NCI-H748 (cell line): Measurements from ENCODE around the gene RHOT2.

ENCODE experiments used
- DNase-seq: peaks from one replicate; lab custom pipeline; 2025; ENCODE audit not compliant: unreplicated experiment; lab: John Stamatoyannopoulos, UW

The RHOT2 gene

DNA sequence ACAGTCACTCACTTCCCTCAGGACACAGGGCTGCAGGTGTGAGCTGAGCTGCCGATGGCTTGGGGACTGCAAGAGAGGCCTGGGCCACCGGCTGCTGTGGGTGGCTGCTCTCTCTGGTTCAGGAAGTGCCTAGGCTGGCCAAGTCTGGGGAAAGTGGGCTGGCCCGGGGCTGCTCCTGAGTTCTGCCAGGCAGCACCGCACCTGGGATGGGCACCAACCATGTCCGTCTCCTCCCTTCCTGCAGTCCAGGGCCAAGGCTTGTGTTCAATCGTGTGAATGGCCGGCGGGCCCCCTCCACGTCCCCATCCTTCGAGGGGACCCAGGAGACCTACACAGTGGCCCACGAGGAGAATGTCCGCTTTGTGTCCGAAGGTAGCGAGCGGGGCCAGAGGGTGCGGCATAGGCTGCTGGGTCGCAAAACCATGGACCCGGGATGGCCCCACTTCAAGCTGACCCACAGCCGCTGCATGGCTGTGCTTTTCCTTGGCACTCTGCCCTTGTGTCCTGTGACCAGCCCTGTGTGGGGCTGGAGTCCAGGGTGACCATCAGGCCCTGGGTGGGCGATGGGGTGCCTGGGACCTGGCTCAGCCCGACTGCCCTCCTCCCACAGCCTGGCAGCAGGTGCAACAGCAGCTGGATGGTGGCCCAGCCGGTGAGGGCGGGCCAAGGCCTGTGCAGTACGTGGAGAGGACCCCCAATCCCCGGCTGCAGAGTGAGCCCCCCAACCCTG, 20.6 kb upstream of the RHOT2 start:
- DNase-seq, result no peak

DNA sequence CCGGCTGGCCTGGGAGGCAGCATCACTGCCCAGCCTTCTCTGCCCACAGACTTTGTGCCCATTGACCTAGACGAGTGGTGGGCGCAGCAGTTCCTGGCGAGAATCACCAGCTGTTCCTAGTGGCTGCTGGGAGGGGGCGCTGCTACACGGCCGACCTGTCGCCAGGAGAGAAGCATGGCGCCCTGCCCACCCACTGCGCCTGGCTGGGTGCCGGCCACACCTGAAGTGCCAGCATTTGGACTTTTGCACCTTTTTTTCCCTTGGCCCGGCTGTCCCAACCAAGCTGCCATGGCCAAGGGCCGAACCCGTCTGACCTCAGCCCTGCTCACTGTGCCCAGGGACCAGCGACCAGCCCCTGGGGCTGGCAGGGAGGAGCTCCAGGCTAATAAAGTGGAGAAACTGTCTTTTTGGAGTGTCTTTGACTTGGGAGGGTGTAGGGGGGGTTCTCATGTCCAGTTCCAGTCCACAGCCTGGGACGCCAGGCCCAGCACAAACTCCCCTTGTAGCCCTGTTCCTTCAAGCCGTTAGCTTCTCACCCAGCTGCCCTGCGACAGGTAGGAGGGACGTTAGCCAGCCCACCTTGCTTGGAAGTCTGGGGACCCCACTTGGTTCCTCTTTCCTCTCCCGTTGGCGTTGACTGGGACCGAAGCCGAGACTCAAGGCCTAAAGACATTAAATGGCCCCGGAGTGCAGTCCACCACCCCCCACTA, 19.7 kb upstream of the RHOT2 start:
- peak; percentile 56 for DNase-seq

DNA sequence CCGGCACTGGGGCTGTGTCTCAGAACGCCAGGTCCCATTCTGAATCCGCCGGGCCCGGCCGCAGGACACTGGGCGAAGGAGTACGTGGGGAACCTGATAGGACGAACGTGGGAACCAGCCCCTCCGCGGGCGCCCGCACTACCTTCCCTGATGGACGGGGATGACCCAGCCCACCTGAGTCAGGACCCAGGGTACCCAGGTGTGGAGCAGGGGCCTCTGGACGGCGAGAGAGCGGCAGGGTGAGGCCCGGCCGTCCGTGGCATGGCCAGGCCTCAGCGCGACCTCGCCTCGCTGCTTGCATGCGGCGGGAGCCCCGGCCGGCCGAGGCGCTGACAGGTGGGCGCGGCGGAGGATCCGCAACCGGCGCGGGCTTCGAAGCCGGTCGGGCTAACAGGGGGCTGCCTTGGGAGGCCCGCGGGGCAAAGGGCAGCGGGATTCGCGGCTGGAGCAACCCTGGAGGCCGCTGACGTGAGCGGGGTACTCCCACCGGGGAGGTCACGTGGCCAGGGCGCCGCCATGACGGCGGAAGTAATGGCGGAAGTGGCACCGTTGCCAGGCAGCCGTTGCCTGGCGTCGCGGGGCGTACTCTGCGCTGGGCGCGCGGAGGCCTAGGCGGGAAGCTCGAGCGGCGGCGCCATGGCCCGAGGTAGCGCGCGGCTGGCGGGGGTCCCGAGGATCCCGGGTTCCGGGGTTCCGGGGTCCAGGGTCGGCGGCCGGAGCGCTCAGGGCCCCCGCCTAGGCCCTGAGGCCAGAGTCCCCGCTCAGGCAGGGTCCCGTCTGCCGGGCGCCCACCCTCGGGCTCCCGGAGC, 18.9 kb upstream of the RHOT2 start, which contains the start of gene WDR90:
Gene WDR90, plus strand, starts transcription at position 585 of the 809 bp plus-strand sequence. Its CDS starts 52 bp downstream, at position 637.
- peak; percentile 91 for DNase-seq

DNA sequence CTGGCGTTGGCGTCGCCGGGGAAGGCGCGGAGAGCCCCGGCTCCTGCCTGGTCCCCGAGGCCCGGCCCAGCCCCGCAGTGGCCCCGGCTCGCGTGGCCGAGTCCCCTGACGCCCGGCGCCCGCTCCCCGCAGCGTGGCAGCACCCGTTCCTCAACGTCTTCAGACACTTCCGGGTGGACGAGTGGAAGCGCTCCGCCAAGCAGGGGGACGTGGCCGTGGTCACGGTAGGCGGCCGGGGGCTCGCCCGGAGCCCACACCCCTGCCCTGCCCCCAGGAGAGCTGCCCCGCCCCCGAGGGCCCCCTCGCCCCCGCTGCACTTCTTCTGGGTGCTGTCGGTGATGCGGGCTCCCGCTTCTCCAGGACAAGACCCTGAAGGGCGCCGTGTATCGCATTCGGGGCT, 18.3 kb upstream of the RHOT2 start:
- peak; percentile 17 for DNase-seq

DNA sequence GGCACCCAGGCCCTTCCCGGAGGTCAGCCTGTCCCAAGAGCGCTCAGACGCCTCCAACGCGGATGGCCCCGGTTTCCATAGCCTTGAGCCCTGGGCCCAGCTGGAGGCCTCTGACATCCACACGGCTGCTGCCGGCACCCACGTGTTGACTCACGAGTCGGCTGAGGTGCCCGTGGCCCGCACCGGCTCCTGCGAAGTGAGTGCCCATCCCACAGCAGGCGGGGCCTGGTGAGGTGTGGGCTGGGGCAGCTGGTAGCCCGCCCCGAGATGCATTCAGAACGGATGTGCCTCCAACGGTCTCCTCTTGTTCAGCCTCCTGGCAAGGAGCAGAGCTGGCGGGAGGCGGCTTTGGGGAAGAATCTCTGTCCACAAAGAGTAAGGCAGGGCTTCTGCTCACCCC, 16.1 kb upstream of the RHOT2 start:
- DNase-seq, result no peak

DNA sequence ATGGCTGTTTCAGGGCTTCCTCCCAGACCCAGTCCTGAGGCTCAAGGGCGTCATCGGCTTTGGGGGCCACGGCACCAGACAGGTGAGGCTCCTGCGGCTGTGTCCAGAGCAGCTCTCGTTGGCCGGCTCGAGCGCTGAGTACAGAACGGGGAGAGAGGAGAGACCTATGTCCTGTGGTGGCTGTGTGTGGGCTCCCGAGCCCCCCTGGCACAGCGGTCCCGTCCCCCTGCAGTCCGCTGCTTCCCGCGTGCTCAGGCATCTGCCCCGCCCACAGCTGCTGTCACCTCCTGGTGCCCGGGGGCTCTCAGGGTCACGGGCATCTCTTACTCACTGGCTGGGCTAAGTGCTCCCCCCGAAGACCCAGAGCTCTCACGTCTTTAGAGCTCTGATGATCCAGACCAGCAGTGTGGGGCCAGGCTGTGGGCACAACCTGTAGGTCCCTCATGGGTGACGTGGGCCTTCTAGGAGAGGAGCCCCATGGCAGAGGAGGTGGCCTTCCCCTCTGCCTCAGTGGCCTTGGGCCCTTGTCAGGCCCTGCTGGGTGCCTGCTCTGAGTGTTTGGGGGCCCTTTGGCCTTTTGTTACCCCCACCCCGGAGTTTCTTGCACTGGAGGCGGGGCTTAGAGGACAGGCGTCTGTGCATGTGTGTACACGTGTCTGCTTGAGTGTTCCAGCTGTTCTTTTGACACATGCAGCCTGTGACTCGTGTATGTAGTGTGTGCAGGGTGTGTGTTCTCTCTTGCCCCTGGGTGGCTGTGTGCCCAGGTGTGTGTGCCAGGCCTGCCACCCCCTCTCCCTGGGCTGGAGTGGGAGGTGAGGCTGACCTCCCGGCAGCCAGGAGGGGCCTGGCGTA, 15.3 kb upstream of the RHOT2 start:
- no peak for DNase-seq

DNA sequence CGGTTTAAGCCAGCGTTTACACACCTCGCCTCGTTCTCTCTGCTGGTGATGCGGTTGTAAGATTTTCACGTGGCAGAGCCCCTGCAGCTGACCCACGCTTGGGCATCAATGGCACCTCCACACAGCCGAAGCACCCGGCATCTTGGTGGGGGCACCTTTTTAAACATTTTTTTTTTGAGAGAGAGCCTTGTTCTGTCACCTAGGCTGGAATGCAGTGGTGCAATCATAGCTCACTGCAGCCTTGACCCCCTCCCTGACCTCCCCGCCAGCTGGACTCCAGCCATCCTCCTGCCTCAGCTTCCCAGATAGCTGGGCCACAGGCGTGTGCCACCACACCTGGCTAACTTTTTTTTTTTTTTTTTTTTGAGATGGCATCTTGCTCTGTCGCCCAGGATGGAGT, 13.9 kb upstream of the RHOT2 start:
- DNase-seq, result no peak

DNA sequence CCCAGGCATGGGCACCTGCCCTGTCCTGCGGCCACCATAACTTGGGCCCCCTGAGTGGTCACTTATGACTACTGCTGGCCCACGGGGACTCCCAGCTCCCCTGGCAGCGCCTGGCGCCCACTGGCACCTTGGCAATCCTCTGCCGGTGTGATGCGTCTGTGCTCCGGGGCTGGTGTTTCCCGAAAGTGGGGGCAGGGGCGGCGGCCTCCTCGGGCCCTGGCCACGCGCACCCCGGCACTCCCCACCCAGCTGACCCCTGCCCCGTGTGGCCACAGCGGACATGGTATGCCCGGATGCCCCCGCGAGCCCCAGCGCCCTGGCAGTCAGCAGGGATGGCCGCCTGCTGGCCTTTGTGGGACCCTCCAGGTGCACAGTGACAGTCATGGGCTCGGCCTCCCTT, 10.4 kb upstream of the RHOT2 start:
- DNase-seq, result no peak

DNA sequence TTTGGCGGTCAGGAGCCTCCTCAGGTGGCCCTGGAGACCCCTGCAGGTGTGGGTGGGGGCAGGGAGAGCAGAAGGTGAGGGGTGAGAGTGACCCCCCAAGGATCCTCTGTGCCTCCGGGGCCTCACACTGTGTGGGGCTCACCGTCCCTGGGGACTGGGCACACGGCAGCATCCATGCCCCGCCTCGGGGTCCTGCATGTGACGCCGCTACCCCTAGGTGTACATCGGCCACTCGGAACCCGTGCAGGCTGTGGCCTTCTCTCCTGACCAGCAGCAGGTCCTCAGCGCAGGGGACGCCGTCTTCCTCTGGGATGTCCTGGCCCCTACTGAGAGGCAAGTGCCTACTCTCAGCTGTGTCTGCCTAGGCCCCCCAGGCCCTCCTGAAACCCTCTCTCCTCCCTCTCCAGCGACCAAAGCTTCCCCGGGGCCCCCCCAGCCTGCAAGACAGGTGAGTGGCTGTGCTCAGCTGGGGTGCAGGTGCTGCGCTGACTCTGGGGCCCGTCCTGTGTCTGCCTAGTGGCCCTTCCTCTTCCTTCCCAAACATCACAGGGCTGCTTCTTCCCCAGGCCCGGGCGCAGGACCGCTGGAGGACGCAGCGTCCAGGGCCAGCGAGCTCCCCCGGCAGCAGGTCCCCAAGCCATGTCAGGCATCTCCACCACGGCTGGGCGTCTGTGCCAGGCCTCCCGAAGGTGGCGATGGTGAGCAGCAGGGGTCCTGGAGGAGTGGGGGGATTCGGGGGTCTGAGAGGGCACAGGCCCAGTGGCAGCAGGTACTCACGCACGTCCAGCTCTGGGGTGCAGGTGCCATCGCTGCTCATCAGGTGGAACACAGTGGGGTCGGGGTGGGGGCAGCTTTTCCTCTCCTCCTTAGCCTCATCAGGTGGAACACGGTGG, 9.0 kb upstream of the RHOT2 start:
- DNase-seq, result no peak

DNA sequence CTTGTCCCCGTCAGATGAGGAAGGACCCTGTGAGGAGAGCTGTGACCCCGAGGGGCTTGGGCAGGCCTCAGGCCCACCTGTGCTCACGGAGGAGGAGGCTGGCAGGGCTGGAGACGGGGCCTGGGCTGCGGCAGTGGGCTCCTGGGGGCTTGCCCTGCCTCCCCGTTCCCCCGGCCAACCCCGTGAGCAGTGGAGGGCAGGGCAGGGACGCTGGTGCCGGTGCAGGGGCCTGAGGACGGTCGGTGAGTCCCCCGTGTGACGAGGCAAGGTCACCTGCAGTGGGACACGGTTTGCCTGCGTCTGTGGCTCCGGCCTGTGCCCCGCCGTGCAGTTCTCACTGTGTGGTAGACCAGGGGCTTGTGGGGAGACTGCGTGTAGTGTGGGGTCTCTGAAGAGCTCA, 8.3 kb upstream of the RHOT2 start:
- DNase-seq, result no peak

DNA sequence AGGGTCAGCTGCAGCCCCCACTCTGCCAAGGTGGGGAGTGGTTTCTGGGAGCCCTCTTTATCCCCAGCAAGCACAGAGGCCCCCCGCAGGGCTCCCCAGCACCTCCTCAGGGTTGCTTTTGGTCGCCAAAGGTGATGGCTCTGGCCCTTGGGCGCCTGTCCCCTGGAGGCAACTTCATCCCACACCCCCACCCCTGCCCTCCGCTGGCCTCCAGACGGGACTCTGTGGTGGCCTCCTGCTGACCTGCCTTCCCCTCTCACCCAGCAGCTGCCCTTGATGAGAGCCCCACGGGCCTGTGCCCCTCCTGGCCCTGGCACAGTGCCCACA, 7.8 kb upstream of the RHOT2 start:
- DNase-seq, result no peak

DNA sequence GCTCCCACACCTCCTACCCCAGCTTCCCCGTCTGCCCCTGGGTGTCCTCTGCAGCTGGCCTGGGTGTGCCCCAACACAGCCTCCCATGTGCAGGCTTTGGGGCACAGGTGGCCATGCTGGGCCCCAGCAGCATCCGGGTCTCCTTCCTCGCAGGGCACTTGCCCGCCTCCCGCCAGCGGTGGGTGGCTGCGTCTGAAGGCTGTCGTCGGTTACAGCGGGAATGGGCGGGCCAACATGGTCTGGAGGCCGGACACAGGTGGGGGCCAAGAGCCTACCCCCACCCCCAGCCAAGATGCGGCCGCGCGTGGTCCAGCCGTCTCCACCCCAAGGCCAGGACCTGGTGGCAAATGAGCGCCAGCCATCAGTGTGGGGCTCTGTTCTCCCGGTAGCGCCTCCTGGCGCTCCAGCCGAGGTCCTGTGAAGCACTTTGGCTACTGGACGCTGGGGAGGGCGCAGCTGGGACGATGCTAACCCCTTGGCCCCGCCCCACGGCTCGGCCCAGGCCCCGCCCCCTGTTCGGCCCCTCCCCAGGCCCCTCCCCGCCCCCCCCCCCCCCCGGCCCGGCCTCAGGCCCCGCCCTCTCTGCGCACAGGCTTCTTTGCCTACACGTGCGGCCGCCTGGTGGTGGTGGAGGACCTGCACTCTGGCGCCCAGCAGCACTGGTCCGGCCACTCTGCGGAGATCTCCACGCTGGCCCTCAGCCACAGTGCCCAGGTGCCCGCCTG, 7.3 kb upstream of the RHOT2 start:
- DNase-seq, result peak; percentile 75

DNA sequence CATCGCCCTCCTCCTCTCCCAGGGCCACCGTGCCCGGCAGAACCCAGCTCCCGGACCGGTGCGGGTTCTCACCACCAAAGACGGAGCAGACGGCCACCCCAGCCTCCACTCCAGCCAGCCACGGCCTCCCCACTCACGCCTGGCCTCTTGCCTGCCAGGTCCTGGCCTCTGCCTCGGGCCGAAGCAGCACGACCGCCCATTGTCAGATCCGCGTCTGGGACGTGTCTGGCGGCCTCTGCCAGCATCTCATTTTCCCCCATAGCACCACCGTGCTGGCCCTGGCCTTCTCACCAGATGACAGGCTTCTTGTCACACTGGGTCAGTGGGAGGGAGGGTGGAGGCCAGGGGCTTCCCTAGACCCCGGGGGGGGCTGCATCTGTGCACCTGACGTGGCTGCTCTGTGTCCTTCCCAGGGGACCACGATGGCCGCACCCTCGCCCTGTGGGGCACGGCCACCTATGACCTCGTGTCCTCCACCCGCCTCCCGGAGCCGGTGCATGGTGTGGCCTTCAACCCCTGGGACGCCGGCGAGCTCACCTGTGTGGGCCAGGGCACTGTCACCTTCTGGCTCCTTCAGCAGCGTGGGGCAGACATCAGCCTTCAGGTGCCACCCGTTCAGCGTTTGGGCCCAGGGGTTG, 6.6 kb upstream of the RHOT2 start:
- DNase-seq, result no peak

DNA sequence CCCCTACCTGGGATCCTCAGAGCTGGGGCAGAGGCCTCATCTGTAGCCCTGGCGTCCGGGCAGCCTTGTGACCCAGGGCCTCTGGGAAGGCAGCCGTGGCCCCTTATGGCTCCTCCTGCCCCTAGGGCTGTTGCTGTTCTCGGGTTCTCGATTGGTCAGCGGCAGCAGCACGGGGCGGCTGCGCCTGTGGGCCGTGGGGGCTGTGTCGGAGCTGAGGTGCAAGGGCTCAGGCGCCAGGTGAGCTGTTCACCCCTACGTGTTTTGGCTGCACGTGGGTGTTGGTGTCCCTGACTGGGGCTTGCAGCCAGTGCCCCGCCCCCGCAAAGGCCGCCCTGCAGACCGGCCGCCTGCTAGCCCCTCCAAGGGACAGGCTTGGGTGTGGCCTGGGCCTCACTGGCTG, 5.8 kb upstream of the RHOT2 start:
- no peak for DNase-seq

DNA sequence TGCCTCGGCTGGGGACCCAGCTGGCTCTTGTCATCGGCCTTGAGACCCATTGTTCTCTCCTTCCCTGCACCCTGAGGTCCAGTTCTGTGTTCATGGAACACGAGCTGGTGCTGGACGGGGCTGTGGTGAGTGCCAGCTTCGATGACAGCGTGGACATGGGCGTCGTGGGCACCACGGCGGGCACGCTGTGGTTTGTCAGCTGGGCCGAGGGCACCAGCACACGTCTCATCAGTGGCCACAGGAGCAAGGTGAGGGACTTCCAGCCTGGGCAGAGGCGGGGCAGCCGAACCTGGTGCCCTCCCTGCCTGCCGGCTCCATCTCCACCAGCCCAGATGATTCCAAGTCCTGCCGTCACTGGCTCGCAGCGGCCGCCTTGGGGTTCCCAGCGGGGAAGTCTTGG, 5.3 kb upstream of the RHOT2 start:
- DNase-seq, result no peak

DNA sequence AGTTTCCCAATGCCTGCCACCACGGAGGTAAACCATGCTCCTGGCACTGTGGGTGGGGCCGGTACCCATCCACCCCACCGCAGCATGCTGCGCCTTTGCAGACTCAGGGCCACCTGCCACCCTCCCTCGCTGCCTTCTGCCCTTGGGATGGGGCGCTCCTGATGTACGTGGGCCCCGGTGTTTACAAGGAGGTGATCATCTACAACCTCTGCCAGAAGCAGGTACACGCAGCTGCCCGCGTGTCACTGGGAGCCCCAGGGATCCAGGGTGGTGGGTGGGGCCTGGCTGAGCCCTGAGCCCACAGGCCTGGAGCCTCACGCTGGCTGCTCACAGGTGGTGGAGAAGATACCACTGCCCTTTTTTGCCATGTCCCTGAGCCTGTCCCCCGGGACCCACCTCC, 1.4 kb upstream of the RHOT2 start:
- no peak for DNase-seq

DNA sequence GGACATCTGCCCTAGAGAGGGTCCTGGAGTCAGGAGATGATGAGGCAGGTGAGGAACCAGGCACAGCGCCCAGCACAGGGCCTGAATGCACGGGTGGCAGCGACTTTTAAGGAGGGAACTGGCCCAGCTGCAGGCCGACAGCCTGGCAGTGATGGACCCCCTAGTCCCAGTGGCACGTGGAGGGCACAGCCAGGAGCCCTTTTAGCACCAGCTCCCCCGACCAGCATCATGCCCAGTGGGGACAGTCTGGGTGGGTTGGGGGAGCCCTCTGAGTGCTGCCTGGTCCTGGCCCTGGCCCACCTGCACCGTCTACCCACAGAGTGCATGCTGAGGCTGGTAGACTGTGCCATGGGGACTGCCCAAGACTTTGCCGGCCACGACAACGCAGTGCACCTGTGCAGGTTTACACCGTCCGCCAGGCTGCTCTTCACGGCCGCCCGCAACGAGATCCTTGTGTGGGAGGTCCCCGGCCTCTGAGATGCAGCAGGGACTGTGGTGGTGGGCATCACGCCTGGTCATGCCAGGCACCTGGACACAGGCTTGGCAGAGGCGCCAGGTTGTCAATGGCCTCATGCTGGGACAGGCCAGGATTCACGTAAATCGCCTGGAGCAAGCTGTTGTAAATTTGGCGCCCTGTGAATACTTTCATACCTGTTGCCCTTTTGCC, 686 bp upstream of the RHOT2 start:
- no peak for DNase-seq

DNA sequence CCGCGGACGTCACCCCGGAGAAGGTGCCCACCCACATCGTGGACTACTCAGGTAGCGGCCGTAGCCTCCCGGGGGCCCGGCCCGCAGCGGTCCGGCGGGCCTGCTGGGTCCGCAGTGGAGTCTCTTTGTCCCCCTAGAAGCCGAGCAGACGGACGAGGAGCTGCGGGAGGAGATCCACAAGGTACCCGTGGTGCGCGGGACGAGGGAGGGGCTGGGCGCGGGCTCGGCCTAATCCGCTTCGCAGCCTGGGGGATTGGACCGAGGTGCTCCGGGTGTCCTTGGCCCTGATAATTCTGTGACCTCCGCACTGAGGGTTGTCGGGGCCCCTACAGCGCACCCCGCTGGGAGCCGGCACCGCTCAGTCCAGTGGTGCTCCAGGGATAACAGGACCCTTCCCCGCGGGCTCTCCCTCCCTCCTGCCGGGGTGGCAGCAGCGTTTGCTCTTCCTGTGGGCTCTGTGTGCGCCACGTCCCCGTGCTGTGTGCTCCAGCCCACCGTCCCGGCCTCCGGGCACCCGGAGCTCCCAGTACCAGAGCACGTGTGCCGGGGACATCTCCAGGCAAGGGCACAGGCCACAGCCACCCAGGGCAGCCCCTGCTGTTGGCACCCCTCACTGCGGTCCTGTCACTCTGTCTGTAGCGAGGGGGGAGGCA, 713 bp downstream of the RHOT2 start:
- no peak for DNase-seq
